ENCODE results near the gene GCG.

The GCG gene

GRCh38 chr2:162126527-162126926 is 25.5 kb downstream of the GCG start:
- DNase-seq (ENCODE audit: low read depth): no peak
- TF ChIP-seq CTCF (IDR thresholded peaks at IDR 0.05; ENCODE audit: control insufficient read depth, extremely low read depth, insufficient read depth): no peak
- no peak overlapping the region for H3K4me3 ChIP-seq (ENCODE audit: low read depth, low read length)

GRCh38 chr2:162126111-162126519 is 25.9 kb downstream of the GCG start:
- H3K4me3 ChIP-seq (ENCODE audit: low read depth, low read length): no peak overlapping the region
- no peak for DNase-seq (ENCODE audit: low read depth)
- no peak for TF ChIP-seq CTCF (IDR thresholded peaks at IDR 0.05; ENCODE audit: control insufficient read depth, extremely low read depth, insufficient read depth)

GRCh38 chr2:162125138-162125537 is 26.9 kb downstream of the GCG start:
- no peak overlapping the region for H3K4me3 ChIP-seq (ENCODE audit: low read depth, low read length)
- DNase-seq (ENCODE audit: low read depth): no peak
- no peak for TF ChIP-seq CTCF (IDR thresholded peaks at IDR 0.05; ENCODE audit: control insufficient read depth, extremely low read depth, insufficient read depth)

- no peak overlapping the region for H3K4me3 ChIP-seq (ENCODE audit: low read depth, low read length)
- DNase-seq (ENCODE audit: low read depth): no peak
Observed at GRCh38 chr2:162123806-162124758, 28.0 kb downstream of the GCG start.

GRCh38 chr2:162118166-162119031 is 33.6 kb downstream of the GCG start:
- no peak for TF ChIP-seq CTCF (IDR thresholded peaks at IDR 0.05; ENCODE audit: control insufficient read depth, extremely low read depth, insufficient read depth)
- H3K4me3 ChIP-seq (ENCODE audit: low read depth, low read length): no peak overlapping the region
- DNase-seq (ENCODE audit: low read depth): no peak

More at GRCh38 chr2:162123806-162124758, 28.0 kb downstream of the GCG start:
- TF ChIP-seq CTCF (IDR thresholded peaks at IDR 0.05; ENCODE audit: control insufficient read depth, extremely low read depth, insufficient read depth): peak; percentile 51

GRCh38 chr2:162116352-162116751 is 35.7 kb downstream of the GCG start:
- H3K4me3 ChIP-seq (ENCODE audit: low read depth, low read length): no peak overlapping the region
- TF ChIP-seq CTCF (IDR thresholded peaks at IDR 0.05; ENCODE audit: control insufficient read depth, extremely low read depth, insufficient read depth): no peak
- DNase-seq (ENCODE audit: low read depth): no peak

Measured in LNCaP clone FGC (cell line).